ENCODE measurements around the gene NFATC2. TPM values are rescaled to one million over a fixed set of nuclear protein-coding genes. Genes with fewer than 3 reads are reported as not detected.

NFATC2 gene
- total RNA-seq, 1 donor from 2014 or later = 1.9 TPM

- Mint-ChIP-seq H3K27me3 (ENCODE audit: low read depth) (no peaks in the 10 kb centered on the region), H3K36me3 (ENCODE audit: low read depth) (peaks cover 4% of the 10 kb centered on the region), H3K4me3 (no peak overlapping the region), H3K9me3 (peaks cover 10% of the 10 kb centered on the region), H3K27ac (ENCODE audit: unreplicated experiment) (no peak overlapping the region), H3K4me1 (peaks cover 5% of the 10 kb centered on the region)
- no peak for DNase-seq (ENCODE audit: low read depth, low spot score)
- TF ChIP-seq CTCF (conservative IDR thresholded peaks at IDR 0.05) = no peak
These were observed 83.6 kb downstream of the NFATC2 start for GRCh38 chr20:51458751-51459439.

DNA sequence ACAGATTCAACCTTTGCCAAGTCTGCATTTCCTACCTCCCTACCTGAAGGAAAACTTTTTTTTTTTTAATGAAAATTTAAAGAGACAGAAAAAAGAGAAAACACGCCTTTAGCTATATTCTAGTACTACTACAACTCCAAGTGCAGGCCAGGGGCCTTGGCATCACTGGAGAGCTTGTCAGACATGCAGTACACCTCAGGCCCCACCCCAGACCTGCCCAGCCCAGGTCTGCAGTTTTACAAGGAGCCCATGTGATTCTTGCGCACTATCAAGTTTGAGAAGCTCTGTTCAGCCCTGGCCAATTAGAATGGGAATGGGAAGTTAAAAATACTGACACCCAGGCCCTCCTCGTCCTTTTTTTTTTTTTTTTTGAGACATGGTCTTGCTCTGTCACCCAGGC is 85.0 kb downstream of the NFATC2 start:
- Mint-ChIP-seq H3K4me1 (peaks cover 5% of the 10 kb centered on the region), H3K9me3 (peaks cover 10% of the 10 kb centered on the region), H3K36me3 (ENCODE audit: low read depth) (peaks cover 4% of the 10 kb centered on the region), H3K27ac (ENCODE audit: unreplicated experiment) (no peak overlapping the region), H3K27me3 (ENCODE audit: low read depth) (no peaks in the 10 kb centered on the region), H3K4me3 (no peak overlapping the region)
- no peak for TF ChIP-seq CTCF (conservative IDR thresholded peaks at IDR 0.05)
- DNase-seq (ENCODE audit: low read depth, low spot score) = no peak

- H3K4me3 Mint-ChIP-seq = no peak overlapping the region
- peaks cover 10% of the 10 kb centered on the region for H3K9me3 Mint-ChIP-seq
- DNase-seq (ENCODE audit: low read depth, low spot score) = no peak
- H3K4me1 Mint-ChIP-seq = peaks cover 5% of the 10 kb centered on the region
- no peak for TF ChIP-seq CTCF (conservative IDR thresholded peaks at IDR 0.05)
- no peak overlapping the region for H3K27ac Mint-ChIP-seq (ENCODE audit: unreplicated experiment)
- no peaks in the 10 kb centered on the region for H3K27me3 Mint-ChIP-seq (ENCODE audit: low read depth)
- H3K36me3 Mint-ChIP-seq (ENCODE audit: low read depth) = peaks cover 4% of the 10 kb centered on the region
These were observed 85.7 kb downstream of the NFATC2 start for GRCh38 chr20:51456511-51457509.

GRCh38 chr20:51454250-51454865 is 88.2 kb downstream of the NFATC2 start:
- Mint-ChIP-seq H3K27me3 (ENCODE audit: low read depth) (no peaks in the 10 kb centered on the region), H3K4me1 (peaks cover 5% of the 10 kb centered on the region), H3K4me3 (no peak overlapping the region), H3K9me3 (peaks cover 10% of the 10 kb centered on the region), H3K27ac (ENCODE audit: unreplicated experiment) (no peak overlapping the region), H3K36me3 (ENCODE audit: low read depth) (peaks cover 4% of the 10 kb centered on the region)
- no peak for TF ChIP-seq CTCF (conservative IDR thresholded peaks at IDR 0.05)
- DNase-seq (ENCODE audit: low read depth, low spot score) = no peak

GRCh38 chr20:51452734-51453365 is 89.7 kb downstream of the NFATC2 start:
- no peak overlapping the region for H3K4me3 Mint-ChIP-seq
- H3K9me3 Mint-ChIP-seq = peaks cover 10% of the 10 kb centered on the region
- H3K27ac Mint-ChIP-seq (ENCODE audit: unreplicated experiment) = no peak overlapping the region
- no peak for TF ChIP-seq CTCF (conservative IDR thresholded peaks at IDR 0.05)
- DNase-seq (ENCODE audit: low read depth, low spot score) = no peak
- peaks cover 4% of the 10 kb centered on the region for H3K36me3 Mint-ChIP-seq (ENCODE audit: low read depth)
- H3K27me3 Mint-ChIP-seq (ENCODE audit: low read depth) = no peaks in the 10 kb centered on the region
- peaks cover 7% of the 10 kb centered on the region for H3K4me1 Mint-ChIP-seq
